PFSK-1 (cell line): Measurements from ENCODE around the gene ZKSCAN1.

Experiments used
- FOXP2 ChIP-seq: optimal IDR thresholded peaks from 2 replicates; pipeline ENCODE3; 2011; ENCODE audit warnings: borderline replicate concordance, control low read depth, inconsistent platforms; ENCODE audit not compliant: insufficient read depth; ENCODE audit errors: extremely low read length, extremely low read depth
- POLR2AphosphoS5 ChIP-seq: IDR thresholded peaks from 2 replicates; pipeline ENCODE4 v1.6.1; 2012; ENCODE audit warnings: low read depth, mild to moderate bottlenecking, control low read depth, low read length, moderate library complexity
- REST ChIP-seq, 2 experiments: IDR thresholded peaks; 2 replicates each; pipeline versions ENCODE4 v1.6.1 to v1.8.0; 2011 to 2012; ENCODE audit warnings: low read depth in 2 of 2, low read length in 2 of 2, control low read depth in 1 of 2, inconsistent platforms in 1 of 2, mild to moderate bottlenecking in 1 of 2, moderate library complexity in 1 of 2; ENCODE audit not compliant: insufficient read depth in 1 of 2
- SIN3A ChIP-seq: IDR thresholded peaks from 2 replicates; pipeline ENCODE4 v1.6.1; 2012; ENCODE audit warnings: mild to moderate bottlenecking, low read length, moderate library complexity, borderline replicate concordance; ENCODE audit not compliant: insufficient read depth
- TAF1 ChIP-seq: IDR thresholded peaks from 2 replicates; pipeline ENCODE4 v1.6.1; 2012; ENCODE audit warnings: low read length, control low read depth, borderline replicate concordance; ENCODE audit not compliant: insufficient read depth

ZKSCAN1 gene

GRCh38 chr7:100035876-100036275 is 20.5 kb downstream of the ZKSCAN1 start:
- TF ChIP-seq SIN3A (no peak), REST (IDR thresholded peaks at IDR 0.05; ENCODE audit: insufficient read depth in 1 of 2, low read depth in 2 of 2, low read length in 2 of 2) (no peak), TAF1 (no peak), POLR2AphosphoS5 (no peak), FOXP2 (no peak)

GRCh38 chr7:100038326-100038725 is 22.9 kb downstream of the ZKSCAN1 start:
- TF ChIP-seq TAF1 (no peak), SIN3A (no peak), REST (IDR thresholded peaks at IDR 0.05; ENCODE audit: insufficient read depth in 1 of 2, low read depth in 2 of 2, low read length in 2 of 2) (no peak), POLR2AphosphoS5 (no peak), FOXP2 (no peak)

- no peak for TF ChIP-seq TAF1
Observed at GRCh38 chr7:100040575-100040974, 25.2 kb downstream of the ZKSCAN1 start.

GRCh38 chr7:100044718-100045117 is 29.3 kb downstream of the ZKSCAN1 start:
- TF ChIP-seq TAF1 (no peak), SIN3A (no peak), POLR2AphosphoS5 (no peak), REST (IDR thresholded peaks at IDR 0.05; ENCODE audit: insufficient read depth in 1 of 2, low read depth in 2 of 2, low read length in 2 of 2) (no peak), FOXP2 (no peak)

- TF ChIP-seq REST (IDR thresholded peaks at IDR 0.05; ENCODE audit: insufficient read depth in 1 of 2, low read depth in 2 of 2, low read length in 2 of 2), result no peak
Observed at GRCh38 chr7:100048680-100049079, 33.3 kb downstream of the ZKSCAN1 start.
